Inflammatory macrophage (primary cell): ENCODE measurements around the gene GCC2.
"Not testable (repeated sequence)": the region's sequence is repeated elsewhere in the genome, so short reads cannot be mapped to it uniquely, and the experiment has no call there.

Experiments used
- DNase-seq, 2 donors: peaks; one replicate each; pipeline ENCODE4 v3.0.0-alpha.2; 2020 to 2022

Gene GCC2

GRCh38 chr2:108441712-108442111 is 7.3 kb upstream of the GCC2 start:
- no peak for DNase-seq

- DNase-seq: no peak
Measured at GRCh38 chr2:108444941-108445840, 3.8 kb upstream of the GCC2 start.

GRCh38 chr2:108446703-108447102 is 2.3 kb upstream of the GCC2 start:
- no peak for DNase-seq

- no peak for DNase-seq
Measured at GRCh38 chr2:108447947-108448677, 894 bp upstream of the GCC2 start.

GRCh38 chr2:108449410-108450130 is 564 bp downstream of the GCC2 start:
- peak; percentile 56 to 59 for DNase-seq

GRCh38 chr2:108450863-108451262 is 1.9 kb downstream of the GCC2 start:
- DNase-seq: no peak

GRCh38 chr2:108451976-108452375 is 3.0 kb downstream of the GCC2 start:
- DNase-seq: no peak

GRCh38 chr2:108453530-108453929 is 4.5 kb downstream of the GCC2 start:
- not testable (repeated sequence) for DNase-seq

- no peak for DNase-seq
Measured at GRCh38 chr2:108454440-108454839, 5.4 kb downstream of the GCC2 start.

GRCh38 chr2:108455571-108455970 is 6.6 kb downstream of the GCC2 start:
- DNase-seq: no peak

GRCh38 chr2:108458082-108458481 is 9.1 kb downstream of the GCC2 start:
- DNase-seq: no peak

- no peak for DNase-seq
Measured at GRCh38 chr2:108459441-108459840, 10.4 kb downstream of the GCC2 start.

- peak; percentile 3 for DNase-seq
Measured at GRCh38 chr2:108460345-108461037, 11.5 kb downstream of the GCC2 start.

GRCh38 chr2:108477099-108477498 is 28.1 kb downstream of the GCC2 start:
- DNase-seq: no peak

GRCh38 chr2:108485253-108485652 is 36.2 kb downstream of the GCC2 start:
- no peak for DNase-seq

- no peak for DNase-seq
Measured at GRCh38 chr2:108490506-108491122, 41.6 kb downstream of the GCC2 start.

GRCh38 chr2:108491848-108492247 is 42.8 kb downstream of the GCC2 start:
- DNase-seq: no peak

- DNase-seq: no peak
Measured at GRCh38 chr2:108492364-108492763, 43.4 kb downstream of the GCC2 start.

GRCh38 chr2:108496167-108496566 is 47.2 kb downstream of the GCC2 start:
- DNase-seq: not testable (repeated sequence)

- not testable (repeated sequence) for DNase-seq
Measured at GRCh38 chr2:108507620-108508019, 58.6 kb downstream of the GCC2 start.

GRCh38 chr2:108512431-108512830 is 63.4 kb downstream of the GCC2 start:
- not testable (repeated sequence) for DNase-seq

- DNase-seq: not testable (repeated sequence)
Measured at GRCh38 chr2:108514478-108514877, 65.5 kb downstream of the GCC2 start.
